Gastrocnemius medialis (tissue), 4 donors: ENCODE results near the gene EXTL1.

ENCODE experiments used
- CTCF ChIP-seq, 5 experiments: fragments of 450-650 bp in 3 of 5; fragments of 200-600 bp in 2 of 5; sonication (generic) in 2 of 5; IDR thresholded peaks in 4 of 5; conservative IDR thresholded peaks in 1 of 5; 1 replicate in 4 of 5; 2 replicates in 1 of 5; pipeline ENCODE4 v1.5.1; 2016 to 2019; ENCODE audit warnings: antibody characterized with exemption in 5 of 5, mild to moderate bottlenecking in 3 of 5, moderate library complexity in 3 of 5
- POLR2A ChIP-seq, 2 donors: fragments of 450-650 bp; IDR thresholded peaks; one replicate each; pipeline ENCODE4 v1.6.1; 2017; ENCODE audit warnings: antibody characterized with exemption in 2 of 2, mild to moderate bottlenecking in 2 of 2, moderate library complexity in 2 of 2

GRCh38 chr1:26079178-26079563 is 57.6 kb downstream of the EXTL1 start:
- TF ChIP-seq CTCF (IDR thresholded peaks at IDR 0.05 in 4 of 5, conservative IDR thresholded peaks at IDR 0.05 in 1 of 5) (no peak), POLR2A (IDR thresholded peaks at IDR 0.05) (peak in 1 of 2 donors; percentile 28)
